GM18951 (cell line): Measurements from ENCODE around the gene SNAP23.
"Not testable (repeated sequence)": the region's sequence is repeated elsewhere in the genome, so short reads cannot be mapped to it uniquely, and the experiment has no call there.

Experiments used
- POLR2A ChIP-seq: IDR thresholded peaks from 4 replicates; pipeline ENCODE4 v1.6.1; 2011; ENCODE audit warnings: mild to moderate bottlenecking; ENCODE audit not compliant: insufficient read length, insufficient read depth; ENCODE audit errors: extremely low read depth
- in situ Hi-C: fragments of 300-500 bp; cut with MboI; formaldehyde crosslinking; loops from one replicate; pipeline ENCODE4 v1.12.0; 2022; ENCODE audit warnings: low sequenced_read_pairs, mixed read lengths, inconsistent platforms; ENCODE audit not compliant: unreplicated experiment

Gene SNAP23

GRCh38 chr15:42504631-42505030 lies 9.2 kb downstream of the SNAP23 start:
- in situ Hi-C loops = no loop called here
- TF ChIP-seq POLR2A = no peak

GRCh38 chr15:42507514-42507913 lies 12.1 kb downstream of the SNAP23 start:
- in situ Hi-C loops = no loop called here

DNA sequence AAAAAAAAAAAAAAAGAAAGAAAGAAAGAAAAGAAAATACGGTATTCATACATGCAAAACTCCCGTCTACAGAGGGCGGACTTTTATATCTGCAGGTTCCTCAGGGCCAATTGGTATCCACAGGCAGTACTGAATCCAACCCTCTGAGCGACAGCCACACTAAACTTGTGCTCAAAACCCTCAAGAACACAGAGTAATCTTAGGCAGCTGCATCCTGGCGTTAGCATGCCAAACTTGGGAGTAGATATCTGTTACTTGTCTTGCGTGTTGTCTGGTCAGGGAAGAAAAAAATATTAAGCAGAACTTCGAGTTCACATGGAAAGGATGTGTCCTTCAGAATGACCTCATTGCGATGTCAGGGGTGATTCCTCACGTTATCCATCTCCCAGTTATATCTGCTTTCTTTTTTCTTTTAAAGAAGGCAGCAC lies 12.8 kb downstream of the SNAP23 start:
- in situ Hi-C loops = no loop called here
- no peak for TF ChIP-seq POLR2A

More at GRCh38 chr15:42507514-42507913, 12.1 kb downstream of the SNAP23 start:
- no peak for TF ChIP-seq POLR2A

DNA sequence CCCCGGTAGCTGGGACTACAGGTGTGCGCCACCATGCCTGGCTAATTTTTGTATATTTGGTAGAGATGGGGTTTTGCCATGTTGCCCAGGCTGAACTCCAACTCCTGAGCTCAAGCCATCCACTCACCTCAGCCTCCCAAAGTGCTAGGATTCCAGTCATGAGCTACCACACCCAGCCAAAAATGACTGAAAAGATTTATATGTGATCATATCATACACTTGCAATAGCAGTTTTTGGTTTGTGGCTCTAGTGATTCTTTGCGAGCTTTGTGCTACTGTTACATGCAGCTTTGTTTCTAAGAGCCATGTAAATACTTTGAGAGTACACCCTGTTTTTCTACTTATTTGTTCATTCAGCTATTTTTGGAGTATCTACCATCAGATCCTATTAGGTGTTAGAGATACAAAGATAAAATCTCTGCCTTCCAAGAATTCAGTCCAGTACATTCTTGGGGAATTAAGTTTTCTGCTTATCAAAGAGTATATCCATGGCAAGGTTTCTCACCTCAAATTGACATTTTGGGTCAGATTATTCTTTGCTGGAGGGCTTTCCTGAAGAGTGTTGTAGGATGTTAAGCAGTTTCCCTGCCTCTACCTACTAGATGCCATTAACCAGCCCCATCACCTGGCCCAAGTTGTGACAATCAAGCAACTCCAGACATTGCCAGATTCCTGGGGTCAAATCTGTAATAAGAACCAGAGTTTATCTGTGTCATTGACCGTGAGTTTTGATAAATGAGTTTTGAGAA lies 15.0 kb downstream of the SNAP23 start:
- TF ChIP-seq POLR2A = no peak
- in situ Hi-C loops = no loop called here

DNA sequence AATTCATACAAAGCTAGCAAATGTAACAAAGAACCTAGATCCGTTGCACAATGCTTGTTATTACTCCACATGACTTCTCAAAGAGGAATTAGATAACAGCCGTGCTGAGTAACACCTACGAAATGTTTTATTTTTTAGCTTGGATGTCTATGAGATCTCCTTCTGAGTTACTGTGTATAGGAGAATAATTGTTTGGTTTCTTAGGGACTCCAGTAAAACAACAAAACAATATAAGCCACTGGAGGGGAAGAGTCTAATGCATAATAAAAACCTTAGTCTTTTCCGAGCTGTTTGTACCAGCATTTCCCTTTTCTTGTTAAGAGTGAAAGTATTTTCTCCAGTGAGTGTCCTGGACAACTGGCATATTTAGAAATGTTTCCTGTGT lies 15.6 kb downstream of the SNAP23 start:
- in situ Hi-C loops = no loop called here

GRCh38 chr15:42523331-42523730 lies 27.9 kb downstream of the SNAP23 start:
- in situ Hi-C loops = no loop called here
- TF ChIP-seq POLR2A = no peak

More for the DNA sequence above, 15.6 kb downstream of the SNAP23 start:
- TF ChIP-seq POLR2A = no peak

DNA sequence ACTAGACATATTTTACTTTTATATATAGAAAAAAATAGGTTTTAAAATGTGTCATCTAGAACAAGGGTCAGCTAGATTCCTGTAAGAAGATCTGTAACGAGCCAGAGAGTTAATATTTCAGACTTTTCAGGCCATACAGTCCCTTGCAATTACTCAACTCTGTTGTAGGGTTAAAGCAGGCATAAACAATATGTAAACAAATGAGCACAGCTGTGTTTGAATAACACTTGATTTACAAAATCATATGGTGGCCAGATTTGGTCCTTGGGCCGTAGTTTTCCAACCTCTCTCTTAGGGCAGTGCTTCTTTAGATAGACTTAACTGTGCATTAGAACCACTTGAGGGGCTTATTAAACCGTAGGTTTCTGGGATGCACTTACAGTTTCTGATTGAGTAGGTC lies 33.5 kb downstream of the SNAP23 start:
- in situ Hi-C loops = no loop called here
- TF ChIP-seq POLR2A = no peak

- no peak for TF ChIP-seq POLR2A
- in situ Hi-C loops = no loop called here
Measured at GRCh38 chr15:42533246-42533645, 37.8 kb downstream of the SNAP23 start.

- in situ Hi-C loops = no loop called here
- TF ChIP-seq POLR2A = no peak
Measured at GRCh38 chr15:42544853-42545629, 49.6 kb downstream of the SNAP23 start.

DNA sequence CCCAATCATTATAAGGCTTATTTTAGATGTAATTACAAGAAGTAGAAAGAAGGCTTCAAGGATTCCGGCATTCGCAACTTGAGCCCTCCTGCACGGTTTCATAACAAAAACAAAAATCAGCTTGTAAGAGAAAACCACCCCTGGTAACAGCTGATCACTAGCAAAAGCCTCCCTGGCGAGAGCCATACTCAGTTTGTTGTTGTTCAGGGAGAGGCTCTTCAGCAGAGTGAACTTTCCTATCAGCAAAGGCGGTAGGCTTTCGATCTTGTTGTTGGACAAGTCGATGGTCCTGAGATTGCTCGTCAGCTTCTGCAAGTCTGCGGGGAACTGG lies 52.4 kb downstream of the SNAP23 start:
- in situ Hi-C loops = no loop called here
- no peak for TF ChIP-seq POLR2A

GRCh38 chr15:42548249-42549031 lies 53.0 kb downstream of the SNAP23 start, which contains the start of the genes HAUS2 and LRRC57:
Gene HAUS2, plus strand, starts transcription at chr15:42548838. Its CDS starts 35 bp downstream, at chr15:42548873.
Gene LRRC57, minus strand, starts transcription at chr15:42548793. Its CDS starts 359 bp downstream, at chr15:42548434.
- peak; percentile 96 for TF ChIP-seq POLR2A
- in situ Hi-C loops = no loop called here

GRCh38 chr15:42549032-42549491 lies 53.6 kb downstream of the SNAP23 start:
- in situ Hi-C loops = no loop called here
- no peak for TF ChIP-seq POLR2A

GRCh38 chr15:42549741-42550392 lies 54.4 kb downstream of the SNAP23 start:
- no peak for TF ChIP-seq POLR2A
- in situ Hi-C loops = no loop called here

DNA sequence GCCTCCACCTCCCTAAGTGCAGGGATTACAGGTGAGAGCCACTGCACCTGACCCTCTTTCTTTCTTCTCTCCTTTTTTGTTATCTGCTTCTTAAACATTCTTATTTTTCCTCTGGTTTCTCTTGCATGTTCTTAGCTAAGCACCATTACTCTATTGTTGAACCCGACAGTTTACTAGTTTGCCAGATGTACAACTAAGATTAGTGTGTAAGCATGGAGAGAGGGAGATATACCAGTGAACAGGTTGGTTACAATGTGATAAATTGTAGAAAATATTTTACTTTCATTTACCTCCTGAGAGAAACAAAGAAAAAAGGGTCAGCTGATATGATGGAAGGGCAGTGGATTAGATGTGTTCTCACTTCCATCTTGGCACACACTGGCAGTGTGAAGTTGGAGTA lies 58.1 kb downstream of the SNAP23 start:
- in situ Hi-C loops = no loop called here
- TF ChIP-seq POLR2A = no peak

GRCh38 chr15:42556550-42557207 lies 61.2 kb downstream of the SNAP23 start:
- in situ Hi-C loops = not testable (repeated sequence)
